GM12865 (cell line): ENCODE data around the gene LTF.

ENCODE experiments used
- DNase-seq: peaks from one replicate; pipeline ENCODE4 v3.0.0; 2010; ENCODE audit warnings: low read depth
- H3K4me3 ChIP-seq: 2 replicates; pipeline ENCODE4 v1.5.1; 2011; ENCODE audit warnings: mild to moderate bottlenecking, low read depth, low read length, control low read depth
- CTCF ChIP-seq: IDR thresholded peaks from 2 replicates; pipeline ENCODE4 v1.5.1; 2011; ENCODE audit warnings: low read length, control low read depth, low read depth, inconsistent platforms; ENCODE audit not compliant: insufficient read depth; ENCODE audit errors: missing control alignments

Gene LTF

GRCh38 chr3:46412786-46413298 lies 51.9 kb downstream of the LTF start:
- no peak for DNase-seq
- no peak for TF ChIP-seq CTCF
- H3K4me3 ChIP-seq = no peak overlapping the region

- no peak for TF ChIP-seq CTCF
- no peak overlapping the region for H3K4me3 ChIP-seq
- no peak for DNase-seq
Measured at GRCh38 chr3:46411271-46411670, 53.4 kb downstream of the LTF start.

- no peak for TF ChIP-seq CTCF
- no peak overlapping the region for H3K4me3 ChIP-seq
- DNase-seq = no peak
Measured at GRCh38 chr3:46410669-46411068, 54.0 kb downstream of the LTF start.

- DNase-seq = no peak
- TF ChIP-seq CTCF = no peak
- H3K4me3 ChIP-seq = no peak overlapping the region
Measured at GRCh38 chr3:46409739-46410489, 54.8 kb downstream of the LTF start.

- no peak for DNase-seq
- no peak for TF ChIP-seq CTCF
- no peak overlapping the region for H3K4me3 ChIP-seq
Measured at GRCh38 chr3:46408853-46409252, 55.9 kb downstream of the LTF start.

GRCh38 chr3:46407970-46408369 lies 56.7 kb downstream of the LTF start:
- DNase-seq = no peak
- no peak overlapping the region for H3K4me3 ChIP-seq
- TF ChIP-seq CTCF = no peak
